K562 (cell line): ENCODE measurements around the gene SDF4. TPM values are rescaled to one million over a fixed set of nuclear protein-coding genes. Genes with fewer than 3 reads are reported as not detected.

Source experiments
- ATAC-seq: fragments of 200-7000 bp; cut with Tn5 transposase; 3 replicates; pipeline ENCODE4 v1.9.1; 2020; ENCODE audit warnings: moderate library complexity
- BruUV-seq: library from RNA; stranded (reverse); fragments of 400-500 nt; replicated peaks from 2 replicates; lab custom pipeline; 2021; lab: Mats Ljungman, UMichigan
- CTCF ChIA-PET: fragments of 300-600 bp; formaldehyde crosslinking; extraction: SDS; loops from one replicate; lab custom pipeline; 2021; ENCODE audit warnings: low intra/inter-chr PET ratio; lab: Yijun Ruan, JAX
- POLR2A ChIA-PET: fragments of 300-600, 350-650 bp; sonication (Branson Sonifier 250); formaldehyde crosslinking; extraction: SDS; loops from one replicate; lab custom pipeline; 2021; ENCODE audit warnings: antibody characterized with exemption, inconsistent platforms; lab: Yijun Ruan, JAX
- DNase-seq, 4 experiments: peaks; one replicate each; pipeline versions ENCODE4 v3.0.0 to v3.0.0-alpha.2; 2011 to 2018; ENCODE audit warnings: low spot score in 3 of 4, mixed read lengths in 3 of 4; ENCODE audit errors: extremely low read depth in 1 of 4
- FAIRE-seq: peaks from 2 replicates; lab custom pipeline; 2011; peaks lifted over from hg19 to GRCh38; lab: Jason Lieb, UNC
- H2AFZ ChIP-seq: 2 replicates; pipeline ENCODE4 v1.6.0; 2011; ENCODE audit warnings: low read depth, low read length, control low read depth, inconsistent platforms
- H3K27ac ChIP-seq: fragments of 200-600 bp; 3 replicates; pipeline ENCODE4 v1.8.0; 2011; ENCODE audit warnings: low read depth, mild to moderate bottlenecking, control low read depth, inconsistent platforms, low read length, moderate library complexity, mixed read lengths; ENCODE audit errors: extremely low read depth
- H3K27me3 ChIP-seq, 2 experiments: fragments of 300-600 bp in 1 of 2; 2 replicates in 1 of 2; 3 replicates in 1 of 2; pipeline versions ENCODE4 v1.6.0 to v1.8.0; 2011; ENCODE audit warnings: inconsistent platforms in 2 of 2, low read length in 2 of 2, mild to moderate bottlenecking in 1 of 2, mixed read lengths in 1 of 2, moderate library complexity in 1 of 2; ENCODE audit not compliant: control insufficient read depth in 2 of 2, insufficient read depth in 2 of 2
- H3K36me3 ChIP-seq: fragments of 300-600 bp; 3 replicates; pipeline ENCODE4 v1.8.0; 2011; ENCODE audit warnings: mild to moderate bottlenecking, low read length, inconsistent platforms; ENCODE audit not compliant: control insufficient read depth, insufficient read depth
- H3K4me1 ChIP-seq, 2 experiments: fragments of 200-600 bp in 1 of 2; replicated peaks in 1 of 2; 2 replicates in 1 of 2; 3 replicates in 1 of 2; pipeline versions ENCODE4 v1.5.1 to v1.8.0; 2011; ENCODE audit warnings: inconsistent platforms in 2 of 2, low read length in 2 of 2, mild to moderate bottlenecking in 1 of 2, mixed read lengths in 1 of 2, moderate library complexity in 1 of 2; ENCODE audit not compliant: control insufficient read depth in 2 of 2, insufficient read depth in 2 of 2
- H3K4me2 ChIP-seq: 2 replicates; pipeline ENCODE4 v1.6.1; 2011; ENCODE audit warnings: low read length, control low read depth, inconsistent platforms, mixed read lengths; ENCODE audit not compliant: insufficient read depth
- H3K4me3 ChIP-seq: fragments of 200-600 bp; sonication (generic), shearing (Covaris generic); 2 replicates; pipeline ENCODE4 v1.5.1; 2016; ENCODE audit warnings: control low read depth, inconsistent platforms
- H3K79me2 ChIP-seq: fragments of 200-600 bp; 3 replicates; pipeline ENCODE4 v1.8.0; 2011; ENCODE audit warnings: low read length, inconsistent platforms; ENCODE audit not compliant: control insufficient read depth, insufficient read depth
- H3K9ac ChIP-seq, 2 experiments: 2 replicates each; pipeline versions ENCODE4 v1.6.0 to v1.6.1; 2011; ENCODE audit warnings: low read depth in 2 of 2, low read length in 2 of 2, control low read depth in 1 of 2, inconsistent platforms in 1 of 2, mild to moderate bottlenecking in 1 of 2, mixed read lengths in 1 of 2; ENCODE audit not compliant: insufficient read depth in 1 of 2
- H3K9me1 ChIP-seq: one replicate; pipeline ENCODE4 v1.6.0; 2011; ENCODE audit warnings: inconsistent platforms, mild to moderate bottlenecking, low read length, moderate library complexity; ENCODE audit not compliant: control insufficient read depth, insufficient read depth
- H3K9me3 ChIP-seq: replicated peaks from 2 replicates; pipeline ENCODE4 v1.5.1; 2011; ENCODE audit warnings: low read depth, low read length, inconsistent platforms; ENCODE audit not compliant: control insufficient read depth, insufficient read depth
- H4K20me1 ChIP-seq: replicated peaks from 2 replicates; pipeline ENCODE4 v1.6.1; 2011; ENCODE audit warnings: low read length, inconsistent platforms, mixed read lengths; ENCODE audit not compliant: control insufficient read depth, insufficient read depth
- CEBPG ChIP-seq, 3 experiments: fragments of 200-800 bp in 1 of 3; sonication (Bioruptor generic) in 1 of 3; sonication (generic) in 1 of 3; formaldehyde crosslinking in 1 of 3; IDR thresholded peaks in 2 of 3; conservative IDR thresholded peaks in 1 of 3; 2 replicates each; pipeline versions ENCODE4 v1.6.1 to v1.8.0; 2016 to 2022; ENCODE audit warnings: missing compliant biosample characterization in 2 of 3, missing genetic modification characterization in 2 of 3, mild to moderate bottlenecking in 1 of 3, missing genetic modification reagents in 1 of 3
- FOSL1 ChIP-seq: fragments of 200-800 bp; sonication (Bioruptor generic); conservative IDR thresholded peaks from 2 replicates; pipeline ENCODE4 v1.6.1; 2016; ENCODE audit warnings: missing genetic modification characterization, missing compliant biosample characterization
- FOXA3 ChIP-seq, 2 experiments: fragments of 450-650 bp in 1 of 2; sonication (generic) in 1 of 2; formaldehyde crosslinking; IDR thresholded peaks in 1 of 2; conservative IDR thresholded peaks in 1 of 2; 2 replicates each; pipeline versions ENCODE4 v1.4.0 to v1.8.0; 2020 to 2022; ENCODE audit warnings: mild to moderate bottlenecking in 2 of 2, missing genetic modification reagents in 1 of 2
- RBM22 ChIP-seq: fragments of 200-400 bp; formaldehyde crosslinking; IDR thresholded peaks from 2 replicates; pipeline ENCODE4 v1.6.1; 2018; ENCODE audit warnings: low read length, low read depth; ENCODE audit not compliant: poor library complexity, severe bottlenecking
- WGBS: fragments of 100-300 bp; shearing (Covaris generic); methylation state at CpG from one replicate; pipeline ENCODE4 v1.1.6; 2016; ENCODE audit warnings: low coverage, mixed read lengths; ENCODE audit not compliant: insufficient coverage; ENCODE audit errors: missing lambda C conversion rate; 5-methylcytosine and 5-hydroxymethylcytosine counted together
- in situ Hi-C: fragments of 300-500 bp; cut with MboI; formaldehyde crosslinking; loops from 4 replicates; pipeline ENCODE4 v1.15.0; 2018; ENCODE audit warnings: inconsistent platforms, mixed read lengths
- intact Hi-C: fragments of 100-400 bp; cut with micrococcal nuclease; formaldehyde crosslinking; loops from 2 replicates; pipeline ENCODE4 v1.14.2; 2022
- polyA plus RNA-seq, 8 experiments: library from polyadenylated mRNA; depleted of rRNA in 4 of 8; stranded (reverse) in 5 of 8; unstranded in 3 of 8; fragments of >200 nt; fragmentation: Nextera tagmentation in 2 of 8; fragmentation: Illumina TruSeq in 1 of 8; extraction: Ambion mirVana in 2 of 8; extraction: Trizol in 1 of 8; gene quantifications; 2 replicates each; pipeline versions ENCODE4 v1.2.1 to v1.2.3, GENCODE V29; 2011 to 2014; ENCODE audit warnings: inconsistent platforms in 1 of 8, missing spikeins in 1 of 8
- total RNA-seq, 7 experiments: library from RNA; depleted of rRNA in 6 of 7; stranded (reverse); fragments of >200 nt in 6 of 7; fragmentation: Illumina TruSeq in 2 of 7; extraction: Trizol in 2 of 7; gene quantifications; 2 replicates each; pipeline versions ENCODE4 v1.2.1 to v1.2.3, GENCODE V29; 2011 to 2021; ENCODE audit warnings: low replicate concordance in 1 of 7

The SDF4 gene
- total and polyA plus RNA-seq, 9 of the 15 experiments (the other 6 are each of a cell fraction or from before 2014, with no cell fraction given) = 0.35 to 160 (median 65.2) TPM

DNA sequence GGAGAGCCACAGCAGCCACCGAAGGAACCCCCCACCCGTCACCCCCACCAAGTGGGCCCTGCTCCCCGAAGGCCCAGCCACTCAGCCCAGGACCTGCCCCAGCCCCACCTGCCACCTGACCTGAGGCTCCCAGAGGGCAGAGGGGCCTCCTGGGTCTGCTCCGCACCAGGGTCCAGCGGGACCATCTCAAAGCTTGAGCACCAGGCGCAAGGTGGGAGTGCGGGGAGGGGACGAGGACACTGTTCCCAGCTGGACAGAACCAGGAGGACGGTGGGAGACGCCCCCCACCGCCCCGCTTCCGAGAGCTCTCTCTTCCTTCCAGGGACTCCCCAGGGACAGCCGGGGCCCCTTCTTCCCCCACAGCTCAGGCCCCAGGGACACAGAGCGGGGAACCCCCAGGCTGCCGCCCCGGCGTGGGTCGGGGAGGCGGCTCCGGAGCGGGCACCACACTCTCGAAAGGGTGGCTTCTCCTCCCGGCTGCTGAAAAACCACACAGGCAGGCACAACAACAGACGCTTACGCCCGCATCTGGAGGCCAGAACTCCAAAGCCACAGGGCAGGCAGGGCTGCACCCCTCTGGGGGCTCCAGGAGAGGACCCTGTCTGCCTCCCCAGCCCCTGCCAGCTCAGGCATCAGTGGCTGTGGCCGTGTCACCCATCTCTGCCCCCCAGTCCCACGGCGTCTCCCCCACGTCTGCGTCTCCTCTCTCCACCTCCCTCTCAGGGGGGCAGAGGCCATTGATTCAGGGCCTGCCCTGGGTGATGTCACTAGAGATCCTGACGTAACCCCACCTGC is 60.1 kb downstream of the SDF4 start:
- H3K4me3 ChIP-seq = no peak overlapping the region
- no peak for ATAC-seq
- no TSS peak for BruUV-seq
- in situ Hi-C loops (no loop called here), intact Hi-C loops (no loop called here)
- peak overlapping the region in 1 of 2 experiments; percentile 71; a peak in 2 of 4 replicates for H3K9ac ChIP-seq
- no peaks in the 10 kb centered on the region for H3K36me3 ChIP-seq
- no peak overlapping the region for H3K4me2 ChIP-seq
- ChIA-PET POLR2A (no interaction called here), CTCF (no interaction called here)
- no peak overlapping the region for H2AFZ ChIP-seq
- no peak overlapping the region for H3K27ac ChIP-seq
- peak; percentile 5; the same call in 1 of the 2 replicates for TF ChIP-seq CEBPG (CRISPR knock-in tag; IDR thresholded peaks at IDR 0.05)
- TF ChIP-seq CEBPG (tag; conservative IDR thresholded peaks at IDR 0.05 in 1 of 2, IDR thresholded peaks at IDR 0.05 in 1 of 2) = no peak
- TF ChIP-seq RBM22 = no peak
- no peak for TF ChIP-seq FOSL1 (tag)
- 0 out of 4 replicates have a peak, but pooled peaks of 1 of the 2 experiments have one; percentile 51 for TF ChIP-seq FOXA3 (CRISPR knock-in tag; conservative IDR thresholded peaks at IDR 0.05 in 1 of 2, IDR thresholded peaks at IDR 0.05 in 1 of 2)
- H3K27me3 ChIP-seq = peaks cover 62 to 88% of the 10 kb centered on the region in 2 experiments
- H4K20me1 ChIP-seq = peaks cover 6% of the 10 kb centered on the region; the same call in 1 of the 2 replicates
- H3K79me2 ChIP-seq = no peaks in the 10 kb centered on the region
- FAIRE-seq = no peak
- peak in 1 of 4 experiments; percentile 16 for DNase-seq
- 19% methylated on average over 31 of the region's 33 CpGs for WGBS
- H3K4me1 ChIP-seq = peaks cover 0 to 79% of the 10 kb centered on the region in 2 experiments; a peak in 2 of 5 replicates
- 0 out of 2 replicates have a peak, but pooled peaks cover 1% of the 10 kb centered on the region for H3K9me3 ChIP-seq
- H3K9me1 ChIP-seq = no peaks in the 10 kb centered on the region
